Measurements from ENCODE around the gene CCDC97.

- TF ChIP-seq EZH2 (IDR thresholded peaks at IDR 0.05; ENCODE audit: low read length, unreplicated experiment), result no peak
- TF ChIP-seq CTCF (conservative IDR thresholded peaks at IDR 0.05; ENCODE audit: low read depth, low read length), result no peak
- TF ChIP-seq EZH2phosphoT487 (IDR thresholded peaks at IDR 0.05; ENCODE audit: borderline replicate concordance, low read length), result no peak
These were observed 30.0 kb downstream of the CCDC97 start for GRCh38 chr19:41339936-41340335.

Data from PC-3 (cell line).